Caco-2 (cell line): Measurements from ENCODE around the gene OR4M1. TPM values are rescaled to one million over a fixed set of nuclear protein-coding genes. Genes with fewer than 3 reads are reported as not detected.
"Not testable (repeated sequence)": the region's sequence is repeated elsewhere in the genome, so short reads cannot be mapped to it uniquely, and the experiment has no call there.

Experiments
- BruUV-seq: library from RNA; stranded (reverse); fragments of 400-500 nt; replicated peaks from 2 replicates; lab custom pipeline; 2021; lab: Mats Ljungman, UMichigan
- CTCF ChIA-PET: fragments of 300-600 bp; sonication (Branson Sonifier 250); formaldehyde crosslinking; loops from one replicate; lab custom pipeline; 2022; ENCODE audit warnings: antibody characterized with exemption; lab: Charles Lee
- POLR2A ChIA-PET: fragments of 300-600 bp; sonication (Branson Sonifier 250); formaldehyde crosslinking; loops from one replicate; lab custom pipeline; 2022; ENCODE audit warnings: antibody characterized with exemption; lab: Charles Lee
- DNase-seq, 2 experiments: peaks; one replicate each; pipeline versions ENCODE4 v3.0.0 to v3.0.0-alpha.2; 2020 to 2022
- H3K27me3 ChIP-seq: replicated peaks from 2 replicates; pipeline ENCODE4 v1.6.0; 2011; ENCODE audit warnings: low read length; ENCODE audit not compliant: control insufficient read depth, insufficient read depth
- H3K36me3 ChIP-seq: 2 replicates; pipeline ENCODE4 v1.5.1; 2011; ENCODE audit warnings: low read length; ENCODE audit not compliant: control insufficient read depth, insufficient read depth
- H3K4me1 ChIP-seq: fragments of 250-450 bp; sonication (Bioruptor Pico); 2 replicates; pipeline ENCODE4 v1.5.1; 2020; ENCODE audit warnings: mild to moderate bottlenecking
- H3K4me3 ChIP-seq: 2 replicates; pipeline ENCODE4 v1.5.1; 2011; ENCODE audit warnings: low read depth, mild to moderate bottlenecking, control low read depth, low read length
- H3K9me3 ChIP-seq: fragments of 250-450 bp; sonication (Bioruptor Pico); 2 replicates; pipeline ENCODE4 v1.5.1; 2020; ENCODE audit warnings: mild to moderate bottlenecking, moderate library complexity
- H3K27ac Mint-ChIP-seq: one replicate; pipeline ENCODE4 v1.8.0; 2022; ENCODE audit warnings: mixed read lengths; ENCODE audit not compliant: unreplicated experiment
- H3K27me3 Mint-ChIP-seq: one replicate; pipeline ENCODE4 v1.8.0; 2022; ENCODE audit warnings: mixed read lengths; ENCODE audit not compliant: insufficient read depth, unreplicated experiment
- H3K36me3 Mint-ChIP-seq: one replicate; pipeline ENCODE4 v1.8.0; 2022; ENCODE audit warnings: mild to moderate bottlenecking, mixed read lengths; ENCODE audit not compliant: insufficient read depth, unreplicated experiment
- H3K4me1 Mint-ChIP-seq: one replicate; pipeline ENCODE4 v1.8.0; 2022; ENCODE audit warnings: low read depth, mixed read lengths; ENCODE audit not compliant: unreplicated experiment
- H3K4me3 Mint-ChIP-seq: one replicate; pipeline ENCODE4 v1.8.0; 2022; ENCODE audit warnings: mild to moderate bottlenecking, moderate library complexity, mixed read lengths; ENCODE audit not compliant: unreplicated experiment
- H3K9me3 Mint-ChIP-seq: one replicate; pipeline ENCODE4 v1.8.0; 2022; ENCODE audit warnings: mixed read lengths; ENCODE audit not compliant: unreplicated experiment
- intact Hi-C: fragments of 100-400 bp; cut with micrococcal nuclease; formaldehyde crosslinking; loops from one replicate; pipeline ENCODE4 v1.10.0; 2022; ENCODE audit not compliant: unreplicated experiment
- total RNA-seq: library from RNA; stranded (reverse); gene quantifications from 2 replicates; pipeline ENCODE4 v1.2.3, GENCODE V29; 2022
- TF ChIP-seq, protein P1 (sequence below), 2 experiments: fragments of 200-600 bp in 1 of 2; IDR thresholded peaks; 1 replicate in 1 of 2; 2 replicates in 1 of 2; pipeline versions ENCODE4 v1.5.1 to v1.8.0; 2011 to 2022; ENCODE audit warnings: antibody characterized with exemption in 1 of 2, control low read depth in 1 of 2, inconsistent platforms in 1 of 2, low read depth in 1 of 2, low read length in 1 of 2, mild to moderate bottlenecking in 1 of 2, moderate library complexity in 1 of 2; ENCODE audit not compliant: insufficient read depth in 1 of 2, severe bottlenecking in 1 of 2, unreplicated experiment in 1 of 2

OR4M1 gene
- total RNA-seq, 1 experiment from 2014 or later = not detected

DNA sequence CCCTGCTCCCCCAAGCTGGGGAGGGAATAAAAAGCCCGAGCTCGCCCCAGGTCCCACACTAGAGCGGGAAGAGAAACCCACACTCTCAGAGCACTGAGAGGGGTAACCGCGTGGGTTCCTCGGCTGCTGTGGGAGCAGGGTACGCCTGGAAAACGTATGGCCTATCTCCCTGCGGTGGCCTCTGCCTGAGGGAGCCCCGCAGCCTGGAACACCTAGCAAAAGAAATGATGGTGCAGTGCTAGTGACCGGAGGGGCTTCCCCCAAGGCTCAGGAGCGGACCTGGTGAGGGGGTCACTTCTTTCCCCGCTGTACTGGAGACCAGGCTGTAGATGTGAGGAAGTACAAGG is 27.8 kb downstream of the OR4M1 start:
- Histone ChIP-seq H3K4me3 (no peak overlapping the region), H3K36me3 (no peaks in the 10 kb centered on the region), H3K27me3 (no peaks in the 10 kb centered on the region), H3K4me1 (no peaks in the 10 kb centered on the region), H3K9me3 (no peaks in the 10 kb centered on the region)
- Mint-ChIP-seq H3K27me3 (no peaks in the 10 kb centered on the region), H3K4me1 (no peaks in the 10 kb centered on the region), H3K9me3 (no peaks in the 10 kb centered on the region), H3K4me3 (no peak overlapping the region), H3K27ac (no peak overlapping the region), H3K36me3 (no peaks in the 10 kb centered on the region)
- CTCF ChIA-PET = no interaction called here
- no peak for DNase-seq
- no TSS peak for BruUV-seq
- TF ChIP-seq, protein P1, sequence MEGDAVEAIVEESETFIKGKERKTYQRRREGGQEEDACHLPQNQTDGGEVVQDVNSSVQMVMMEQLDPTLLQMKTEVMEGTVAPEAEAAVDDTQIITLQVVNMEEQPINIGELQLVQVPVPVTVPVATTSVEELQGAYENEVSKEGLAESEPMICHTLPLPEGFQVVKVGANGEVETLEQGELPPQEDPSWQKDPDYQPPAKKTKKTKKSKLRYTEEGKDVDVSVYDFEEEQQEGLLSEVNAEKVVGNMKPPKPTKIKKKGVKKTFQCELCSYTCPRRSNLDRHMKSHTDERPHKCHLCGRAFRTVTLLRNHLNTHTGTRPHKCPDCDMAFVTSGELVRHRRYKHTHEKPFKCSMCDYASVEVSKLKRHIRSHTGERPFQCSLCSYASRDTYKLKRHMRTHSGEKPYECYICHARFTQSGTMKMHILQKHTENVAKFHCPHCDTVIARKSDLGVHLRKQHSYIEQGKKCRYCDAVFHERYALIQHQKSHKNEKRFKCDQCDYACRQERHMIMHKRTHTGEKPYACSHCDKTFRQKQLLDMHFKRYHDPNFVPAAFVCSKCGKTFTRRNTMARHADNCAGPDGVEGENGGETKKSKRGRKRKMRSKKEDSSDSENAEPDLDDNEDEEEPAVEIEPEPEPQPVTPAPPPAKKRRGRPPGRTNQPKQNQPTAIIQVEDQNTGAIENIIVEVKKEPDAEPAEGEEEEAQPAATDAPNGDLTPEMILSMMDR (IDR thresholded peaks at IDR 0.05; ENCODE audit: insufficient read depth in 1 of 2, low read depth in 1 of 2, low read length in 1 of 2, severe bottlenecking in 1 of 2, unreplicated experiment in 1 of 2) = no peak
- POLR2A ChIA-PET = no interaction called here
- intact Hi-C loops = no loop called here

DNA sequence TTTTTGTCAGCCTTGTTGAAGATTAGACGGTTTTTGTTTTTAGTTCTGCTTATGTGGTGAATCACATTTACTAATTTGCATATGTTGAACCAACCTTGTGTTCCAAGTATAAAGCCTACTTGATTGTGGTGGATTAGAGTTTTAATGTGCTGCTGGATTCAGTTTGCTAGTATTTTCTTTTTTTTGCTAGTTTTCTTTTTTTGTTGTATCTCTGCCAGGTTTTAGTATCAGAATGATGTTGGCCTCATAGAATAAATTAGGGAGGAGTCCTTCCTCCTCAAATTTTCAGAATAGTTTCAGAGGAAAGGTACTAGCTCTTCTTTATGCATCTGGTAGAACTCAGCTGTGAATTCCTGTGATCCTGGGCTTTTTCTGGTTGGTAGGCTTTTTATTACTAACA is 30.2 kb downstream of the OR4M1 start, which contains the start of gene OR4N2:
Gene OR4N2, plus strand, starts transcription at position 301 of the 400 bp plus-strand sequence. CDS start 23,679 bp downstream, outside the sequence.
- H3K4me3 Mint-ChIP-seq, H3K4me1 Mint-ChIP-seq, H3K9me3 ChIP-seq, H3K27me3 Mint-ChIP-seq, POLR2A ChIA-PET, DNase-seq, H3K4me1 ChIP-seq, H3K27ac Mint-ChIP-seq, H3K9me3 Mint-ChIP-seq, H3K36me3 ChIP-seq, BruUV-seq, H3K36me3 Mint-ChIP-seq, H3K27me3 ChIP-seq, intact Hi-C loops, CTCF ChIA-PET, H3K4me3 ChIP-seq: not testable (repeated sequence)

DNA sequence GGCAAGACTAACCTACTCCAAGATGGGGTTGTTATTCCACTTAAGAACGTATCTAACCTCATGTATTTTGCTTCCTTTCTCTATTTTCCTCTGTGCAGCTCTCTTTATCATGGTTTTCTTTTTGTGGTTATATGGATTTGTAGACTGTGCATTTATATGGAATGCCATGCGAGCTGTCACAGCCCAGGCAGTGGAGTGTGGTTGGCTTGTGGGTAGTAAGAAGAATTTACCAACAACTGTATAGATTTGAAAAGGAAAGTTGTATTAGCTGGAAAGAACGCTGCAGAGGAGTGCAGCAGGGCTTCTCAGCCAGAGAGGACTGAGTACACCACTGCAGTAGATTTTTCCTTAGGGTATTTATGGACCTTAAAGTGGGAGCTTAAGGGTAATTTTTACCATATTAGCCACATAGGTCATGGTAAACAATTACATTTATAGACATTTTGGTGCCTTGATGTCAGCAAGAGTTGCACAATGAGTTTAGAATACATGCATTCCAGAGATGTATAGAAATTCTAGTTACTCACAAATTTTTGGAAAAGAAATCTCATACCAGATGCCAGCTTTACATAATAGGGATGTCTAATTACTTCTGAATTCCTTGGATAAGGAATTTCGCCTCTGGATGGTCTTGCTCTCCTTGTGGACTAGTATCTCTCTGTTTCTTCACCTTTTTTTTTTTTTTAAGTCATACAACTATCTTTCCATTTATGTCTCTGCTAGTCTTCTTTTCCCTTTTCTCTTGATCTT is 40.0 kb downstream of the OR4M1 start:
- H3K9me3 ChIP-seq, CTCF ChIA-PET, H3K36me3 Mint-ChIP-seq, H3K27ac Mint-ChIP-seq, H3K4me1 ChIP-seq, H3K9me3 Mint-ChIP-seq, H3K4me3 ChIP-seq, H3K4me1 Mint-ChIP-seq, intact Hi-C loops, H3K4me3 Mint-ChIP-seq, H3K36me3 ChIP-seq, BruUV-seq, H3K27me3 Mint-ChIP-seq, DNase-seq, H3K27me3 ChIP-seq, POLR2A ChIA-PET: not testable (repeated sequence)

DNA sequence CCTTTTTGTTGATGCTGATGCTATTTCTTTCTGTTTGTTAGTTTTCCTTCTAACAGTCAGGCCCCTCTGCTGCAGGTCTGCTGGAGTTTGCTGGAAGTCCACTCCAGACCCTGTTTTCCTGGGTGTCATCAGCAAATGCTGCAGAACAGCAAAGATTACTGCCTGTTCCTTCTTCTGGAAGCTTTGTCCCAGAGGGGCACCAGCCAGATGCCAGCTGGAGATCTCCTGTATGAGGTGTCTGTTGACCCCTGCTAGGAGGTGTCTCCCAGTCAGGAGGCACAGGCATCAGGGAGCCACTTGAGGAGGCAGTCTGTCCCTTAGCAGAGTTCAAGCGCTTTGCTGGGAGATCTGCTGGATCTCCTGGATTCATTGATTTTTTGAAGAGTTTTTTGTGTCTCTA is 46.6 kb downstream of the OR4M1 start:
- H3K27me3 ChIP-seq, H3K4me3 Mint-ChIP-seq, H3K36me3 Mint-ChIP-seq, H3K36me3 ChIP-seq, H3K4me1 Mint-ChIP-seq, CTCF ChIA-PET, DNase-seq, POLR2A ChIA-PET, H3K27me3 Mint-ChIP-seq, H3K4me1 ChIP-seq, H3K4me3 ChIP-seq, intact Hi-C loops, BruUV-seq, H3K27ac Mint-ChIP-seq, H3K9me3 Mint-ChIP-seq, H3K9me3 ChIP-seq: not testable (repeated sequence)

- POLR2A ChIA-PET, H3K27ac Mint-ChIP-seq, H3K36me3 Mint-ChIP-seq, H3K4me3 ChIP-seq, H3K9me3 Mint-ChIP-seq, intact Hi-C loops, H3K4me1 Mint-ChIP-seq, DNase-seq, H3K27me3 Mint-ChIP-seq, H3K36me3 ChIP-seq, CTCF ChIA-PET, H3K27me3 ChIP-seq, H3K4me3 Mint-ChIP-seq, H3K4me1 ChIP-seq, H3K9me3 ChIP-seq, BruUV-seq: not testable (repeated sequence)
Observed at GRCh38 chr14:19821016-19821415, 47.7 kb downstream of the OR4M1 start.
